HG03064 (cell line): ENCODE results near the gene COL4A2.

ENCODE experiments used
- ATAC-seq: cut with Tn5 transposase; IDR thresholded peaks from one replicate; pipeline ENCODE4 v1.9.1; 2021; ENCODE audit warnings: low read depth; ENCODE audit not compliant: unreplicated experiment

The COL4A2 gene

GRCh38 chr13:110351636-110352420 is 44.7 kb downstream of the COL4A2 start:
- no peak for ATAC-seq

- ATAC-seq: no peak
Measured at GRCh38 chr13:110352735-110353134, 45.7 kb downstream of the COL4A2 start.

DNA sequence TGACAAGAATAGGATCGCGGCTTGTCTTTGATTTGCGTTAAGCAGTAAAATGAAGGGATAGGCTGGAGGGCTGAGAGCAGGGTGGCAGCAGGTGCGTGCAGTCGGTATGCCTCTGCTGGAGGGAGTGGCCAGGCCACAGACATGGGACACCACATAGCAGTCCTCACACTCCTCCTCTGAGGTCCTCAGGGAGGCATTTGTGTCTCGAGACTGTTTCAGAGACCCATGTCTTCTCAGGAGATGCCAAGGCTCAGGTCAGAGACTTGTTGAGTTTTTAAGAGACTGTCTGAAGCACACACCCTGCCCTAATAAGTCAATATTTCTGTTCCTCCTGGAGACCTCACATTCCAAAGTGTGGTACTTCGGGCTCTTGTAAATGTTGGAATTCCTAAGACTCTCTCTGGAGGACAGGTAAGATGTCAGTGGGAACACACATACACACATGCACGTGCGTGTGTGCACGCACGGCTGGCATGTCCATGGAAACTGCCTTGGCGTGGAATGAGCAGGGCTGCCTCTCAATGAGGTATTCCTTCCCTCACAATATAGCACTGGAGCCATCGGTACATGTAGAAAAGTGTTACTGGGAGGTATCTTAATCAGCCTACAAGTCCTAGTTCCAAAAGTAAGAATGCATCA is 46.4 kb downstream of the COL4A2 start:
- no peak for ATAC-seq

DNA sequence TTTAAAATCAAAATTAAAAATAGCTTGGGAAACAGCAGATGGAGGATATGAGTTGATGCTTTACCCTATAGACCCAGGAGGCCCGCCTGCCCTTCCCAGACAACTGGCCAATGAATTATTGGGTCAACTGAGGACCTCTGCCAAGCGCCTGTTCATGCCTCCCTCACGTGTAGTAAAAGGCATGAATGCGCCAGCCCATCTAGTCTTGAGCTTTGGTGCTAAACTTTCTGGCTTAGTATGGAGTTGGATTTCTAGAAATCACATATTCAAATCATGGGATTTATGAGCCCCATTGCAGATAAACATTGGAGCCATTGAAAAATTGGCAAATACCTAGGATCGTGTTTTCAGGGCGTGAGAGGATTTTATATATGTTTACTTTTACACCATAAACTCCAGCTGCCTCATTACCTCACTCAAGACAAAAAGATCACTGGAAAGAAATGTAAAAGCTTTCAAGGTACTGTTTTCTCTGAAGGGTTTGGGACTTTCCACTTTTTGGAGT is 47.1 kb downstream of the COL4A2 start:
- no peak for ATAC-seq

- ATAC-seq: no peak
Measured at GRCh38 chr13:110354715-110355473, 47.8 kb downstream of the COL4A2 start.

- ATAC-seq: no peak
Measured at GRCh38 chr13:110356362-110356761, 49.3 kb downstream of the COL4A2 start.

- ATAC-seq: no peak
Measured at GRCh38 chr13:110358381-110358780, 51.3 kb downstream of the COL4A2 start.

GRCh38 chr13:110359840-110360301 is 52.8 kb downstream of the COL4A2 start:
- ATAC-seq: no peak

DNA sequence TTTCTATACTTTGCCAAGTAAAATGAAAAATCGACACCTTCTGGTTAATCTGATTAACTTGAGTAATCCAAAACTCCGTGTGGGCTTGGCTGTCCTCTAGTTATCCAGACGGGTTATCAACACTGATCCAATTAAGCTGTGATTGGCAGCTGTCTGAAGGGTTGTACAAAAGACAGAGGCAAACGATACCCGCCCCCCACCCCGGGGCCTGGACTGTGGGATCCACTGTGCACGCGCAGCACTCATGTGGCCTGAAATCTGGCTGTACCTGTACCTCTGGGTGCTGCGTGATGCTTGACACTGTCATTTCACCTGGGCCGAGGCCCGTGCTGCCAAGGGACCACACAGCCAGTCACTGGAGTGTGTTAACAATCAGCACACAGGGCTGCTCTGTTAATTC is 53.5 kb downstream of the COL4A2 start:
- no peak for ATAC-seq

GRCh38 chr13:110361365-110361911 is 54.4 kb downstream of the COL4A2 start:
- ATAC-seq: no peak

- no peak for ATAC-seq
Measured at GRCh38 chr13:110363010-110363409, 55.9 kb downstream of the COL4A2 start.

DNA sequence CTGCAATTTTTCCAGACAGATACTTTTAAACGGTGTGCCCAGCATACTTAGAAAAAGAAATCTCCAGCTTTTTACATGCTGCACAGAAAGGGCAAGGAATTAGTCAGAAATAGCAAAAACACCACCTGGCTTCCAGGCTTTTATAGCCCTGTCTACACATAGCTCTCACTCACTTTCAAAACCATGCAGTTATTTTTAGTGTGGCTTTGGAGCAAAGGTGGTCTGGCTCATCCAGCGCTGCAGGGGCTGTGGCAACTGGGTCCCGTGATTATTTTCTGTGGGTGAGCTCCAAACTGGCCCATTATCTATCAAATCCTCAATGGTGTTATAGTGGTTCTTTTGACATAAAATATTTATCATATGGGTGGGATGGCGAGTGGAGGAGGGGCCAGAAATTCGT is 57.0 kb downstream of the COL4A2 start:
- ATAC-seq: no peak

- ATAC-seq: no peak
Measured at GRCh38 chr13:110365876-110366275, 58.8 kb downstream of the COL4A2 start.

GRCh38 chr13:110366733-110367132 is 59.6 kb downstream of the COL4A2 start:
- ATAC-seq: no peak

GRCh38 chr13:110367620-110368019 is 60.5 kb downstream of the COL4A2 start:
- no peak for ATAC-seq

- no peak for ATAC-seq
Measured at GRCh38 chr13:110368408-110368807, 61.3 kb downstream of the COL4A2 start.

DNA sequence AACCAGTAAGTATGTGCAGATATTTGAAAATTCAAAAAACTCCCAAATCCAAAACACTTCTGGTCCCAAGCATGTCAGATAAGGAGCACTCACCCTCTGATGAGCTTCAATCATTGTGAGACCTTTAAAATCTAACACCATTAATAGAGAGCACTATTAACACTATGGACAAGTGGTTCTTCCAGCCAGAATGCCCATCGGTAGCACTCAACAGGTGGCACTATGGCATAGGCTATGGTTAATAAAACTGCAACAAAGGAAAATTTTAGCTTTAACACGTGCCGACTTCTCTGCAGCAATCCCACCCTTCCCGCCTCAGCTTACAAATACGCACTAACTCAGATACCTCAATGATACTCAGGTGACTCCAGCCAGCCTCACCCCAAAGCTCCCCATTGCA is 62.3 kb downstream of the COL4A2 start:
- no peak for ATAC-seq

GRCh38 chr13:110371550-110372465 is 64.7 kb downstream of the COL4A2 start:
- peak; percentile 55 for ATAC-seq

GRCh38 chr13:110372676-110373075 is 65.6 kb downstream of the COL4A2 start:
- ATAC-seq: no peak

DNA sequence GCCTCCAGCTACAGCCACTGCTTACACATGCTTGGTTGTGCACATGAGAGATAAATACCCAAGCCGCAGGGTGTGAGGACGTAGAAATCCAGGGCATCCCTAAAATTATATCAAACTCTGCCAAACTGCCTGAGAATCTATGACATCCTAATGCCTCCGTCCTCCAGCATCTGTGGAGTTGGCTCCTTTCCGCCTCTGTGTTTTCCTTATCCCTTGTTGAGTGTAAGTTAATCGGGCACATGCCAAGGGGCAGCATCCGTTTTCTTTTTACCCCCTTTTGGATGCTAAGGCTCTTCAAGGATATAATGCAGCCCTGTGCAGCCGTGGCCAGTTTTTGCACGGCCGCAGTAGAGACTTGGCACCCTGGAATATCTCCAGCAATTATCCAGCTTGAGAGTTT is 66.5 kb downstream of the COL4A2 start:
- ATAC-seq: no peak
